ENCODE data around the gene ADCY10. TPM values are rescaled to one million over a fixed set of nuclear protein-coding genes. Genes with fewer than 3 reads are reported as not detected.

ADCY10 gene, protein sequence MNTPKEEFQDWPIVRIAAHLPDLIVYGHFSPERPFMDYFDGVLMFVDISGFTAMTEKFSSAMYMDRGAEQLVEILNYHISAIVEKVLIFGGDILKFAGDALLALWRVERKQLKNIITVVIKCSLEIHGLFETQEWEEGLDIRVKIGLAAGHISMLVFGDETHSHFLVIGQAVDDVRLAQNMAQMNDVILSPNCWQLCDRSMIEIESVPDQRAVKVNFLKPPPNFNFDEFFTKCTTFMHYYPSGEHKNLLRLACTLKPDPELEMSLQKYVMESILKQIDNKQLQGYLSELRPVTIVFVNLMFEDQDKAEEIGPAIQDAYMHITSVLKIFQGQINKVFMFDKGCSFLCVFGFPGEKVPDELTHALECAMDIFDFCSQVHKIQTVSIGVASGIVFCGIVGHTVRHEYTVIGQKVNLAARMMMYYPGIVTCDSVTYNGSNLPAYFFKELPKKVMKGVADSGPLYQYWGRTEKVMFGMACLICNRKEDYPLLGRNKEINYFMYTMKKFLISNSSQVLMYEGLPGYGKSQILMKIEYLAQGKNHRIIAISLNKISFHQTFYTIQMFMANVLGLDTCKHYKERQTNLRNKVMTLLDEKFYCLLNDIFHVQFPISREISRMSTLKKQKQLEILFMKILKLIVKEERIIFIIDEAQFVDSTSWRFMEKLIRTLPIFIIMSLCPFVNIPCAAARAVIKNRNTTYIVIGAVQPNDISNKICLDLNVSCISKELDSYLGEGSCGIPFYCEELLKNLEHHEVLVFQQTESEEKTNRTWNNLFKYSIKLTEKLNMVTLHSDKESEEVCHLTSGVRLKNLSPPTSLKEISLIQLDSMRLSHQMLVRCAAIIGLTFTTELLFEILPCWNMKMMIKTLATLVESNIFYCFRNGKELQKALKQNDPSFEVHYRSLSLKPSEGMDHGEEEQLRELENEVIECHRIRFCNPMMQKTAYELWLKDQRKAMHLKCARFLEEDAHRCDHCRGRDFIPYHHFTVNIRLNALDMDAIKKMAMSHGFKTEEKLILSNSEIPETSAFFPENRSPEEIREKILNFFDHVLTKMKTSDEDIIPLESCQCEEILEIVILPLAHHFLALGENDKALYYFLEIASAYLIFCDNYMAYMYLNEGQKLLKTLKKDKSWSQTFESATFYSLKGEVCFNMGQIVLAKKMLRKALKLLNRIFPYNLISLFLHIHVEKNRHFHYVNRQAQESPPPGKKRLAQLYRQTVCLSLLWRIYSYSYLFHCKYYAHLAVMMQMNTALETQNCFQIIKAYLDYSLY (N-terminal part only)
- under 1 TPM; 0.11 to 0.30 TPM for total RNA-seq

DNA sequence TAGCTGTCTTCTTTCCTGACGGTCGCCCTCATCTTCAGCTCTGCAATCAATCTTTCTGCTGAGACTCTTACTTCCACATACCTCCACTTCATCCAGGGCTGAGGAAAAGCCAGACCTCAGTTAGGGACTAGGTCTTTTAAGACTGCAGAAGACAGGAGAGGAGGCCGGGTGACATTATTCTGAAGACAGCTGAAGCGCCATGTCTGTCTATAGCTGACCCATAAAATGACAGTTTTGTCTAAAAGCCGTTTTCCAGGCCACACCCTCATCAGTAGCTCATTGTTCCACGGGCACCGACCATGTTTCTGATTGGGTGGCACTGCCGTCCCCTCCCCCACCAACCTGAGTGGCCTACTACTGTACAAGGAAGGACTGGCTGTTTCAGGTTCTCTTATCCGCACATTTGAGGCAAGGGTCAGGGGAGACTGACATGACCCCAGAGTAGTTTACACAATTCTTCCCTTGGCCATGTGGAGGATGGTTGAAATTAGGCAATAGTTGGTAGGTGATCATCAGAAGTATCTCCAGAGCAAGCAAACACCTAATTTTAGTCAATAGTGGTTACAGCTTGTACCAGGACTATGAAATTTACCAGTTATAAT, at the start of gene ADCY10:
TSS of gene ADCY10 (minus strand) at position 240 of the 602 bp plus-strand sequence. CDS start 8,994 bp downstream, outside the sequence.
- intact Hi-C loops (cut with DNase I, micrococcal nuclease), result no loop called here
- H3K27ac Mint-ChIP-seq, result no peak within 1 kb of the TSS
- peaks cover 5% of the 10 kb centered on the region for H3K36me3 Mint-ChIP-seq (ENCODE audit: low read depth)
- H3K4me1 Mint-ChIP-seq, result no peaks in the 10 kb centered on the region
- H3K4me3 Mint-ChIP-seq, result no peak within 1 kb of the TSS
- ATAC-seq, result no peak
- H3K9me3 Mint-ChIP-seq (ENCODE audit: low read depth), result peaks cover 10% of the 10 kb centered on the region
- ChIA-PET CTCF (interaction anchor here (0.6 to 1.6 kb wide), 4 partner anchors 13 to 168 kb away, joined by 3 to 4 read pairs (median 4); no protein-coding TSS in a partner anchor), POLR2A (interaction anchor here (1.0 to 1.3 kb wide), 2 partner anchors 10 to 22 kb away, joined by 3 read pairs; no protein-coding TSS in a partner anchor)
- DNase-seq, result no peak
- peaks cover 5% of the 10 kb centered on the region for H3K27me3 Mint-ChIP-seq

DNA sequence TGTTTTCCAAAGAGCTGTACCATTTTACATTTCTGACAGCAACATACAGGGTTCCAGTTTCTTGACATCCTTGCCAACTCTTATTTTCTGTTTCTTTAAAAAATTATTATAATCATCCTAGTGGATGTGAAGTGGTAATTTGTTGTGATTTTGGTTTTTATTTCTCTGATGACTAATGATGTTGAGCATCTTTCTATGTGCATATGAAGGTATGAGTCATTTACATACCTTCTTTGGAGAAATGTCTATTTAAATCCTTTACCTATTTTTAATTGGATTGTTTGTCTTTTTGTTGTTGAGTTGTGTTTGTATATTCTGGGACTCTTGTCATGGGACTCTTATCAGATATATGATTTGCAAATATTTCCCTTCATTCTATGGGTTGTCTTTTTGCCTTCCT, 43.8 kb upstream of the ADCY10 start:
- intact Hi-C loops (cut with DNase I, micrococcal nuclease), result no loop called here
- Mint-ChIP-seq H3K27ac (no peak overlapping the region), H3K4me3 (no peak overlapping the region), H3K36me3 (ENCODE audit: low read depth) (peaks cover 32% of the 10 kb centered on the region), H3K4me1 (peaks cover 20% of the 10 kb centered on the region), H3K27me3 (no peaks in the 10 kb centered on the region), H3K9me3 (ENCODE audit: low read depth) (no peaks in the 10 kb centered on the region)
- POLR2A ChIA-PET, result no interaction called here
- no peak for DNase-seq
- CTCF ChIA-PET, result interaction anchor here (0.5 kb wide), 1 partner anchor 241 kb away, joined by 3 read pairs; no protein-coding TSS in a partner anchor
- no peak for ATAC-seq

DNA sequence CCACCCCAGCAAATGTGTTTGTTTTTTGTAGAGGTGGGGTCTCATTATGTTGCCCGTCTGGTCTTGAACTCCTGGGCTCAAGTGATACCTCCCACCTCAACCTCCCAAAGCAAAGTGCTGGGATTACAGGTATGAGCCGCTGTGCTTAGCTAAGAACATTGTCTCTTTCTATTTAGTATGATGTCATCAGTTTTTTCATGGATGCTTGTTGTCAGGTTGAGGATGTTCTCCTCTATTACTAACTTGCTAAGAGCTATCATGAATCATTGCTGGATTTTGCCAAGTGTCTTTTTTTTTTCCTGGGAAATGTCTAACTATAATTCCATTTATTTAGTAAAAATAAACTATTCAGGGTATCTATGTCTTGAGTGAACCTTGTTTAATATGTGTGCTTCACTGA, 42.0 kb upstream of the ADCY10 start:
- ChIA-PET CTCF (interaction anchor here (0.8 kb wide), 1 partner anchor 9 kb away, joined by 3 read pairs; no protein-coding TSS in a partner anchor), POLR2A (no interaction called here)
- no peak for ATAC-seq
- peaks cover 37% of the 10 kb centered on the region for H3K36me3 Mint-ChIP-seq (ENCODE audit: low read depth)
- intact Hi-C loops (cut with DNase I, micrococcal nuclease), result no loop called here
- no peak for DNase-seq
- H3K4me1 Mint-ChIP-seq, result peaks cover 23% of the 10 kb centered on the region
- H3K9me3 Mint-ChIP-seq (ENCODE audit: low read depth), result no peaks in the 10 kb centered on the region
- no peak overlapping the region for H3K4me3 Mint-ChIP-seq
- H3K27me3 Mint-ChIP-seq, result no peaks in the 10 kb centered on the region
- no peak overlapping the region for H3K27ac Mint-ChIP-seq

DNA sequence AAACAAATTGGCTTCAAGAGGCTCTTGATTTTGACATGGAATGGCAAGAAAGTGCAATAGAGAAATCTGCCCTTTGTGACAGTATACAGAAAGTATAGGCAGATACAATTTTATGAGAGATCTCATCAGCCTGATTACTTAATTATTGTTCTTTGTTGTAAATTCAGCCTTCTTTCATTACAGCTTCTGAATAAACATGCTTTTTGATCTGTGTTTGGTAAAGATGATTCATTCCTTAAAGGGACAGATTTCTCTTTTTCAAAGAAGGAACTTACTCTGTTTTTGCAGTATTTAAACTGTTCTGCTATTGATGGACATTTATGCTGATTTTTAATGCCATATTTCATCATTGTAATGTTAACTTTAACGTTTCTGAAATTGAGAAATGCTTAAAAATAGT, 36.6 kb upstream of the ADCY10 start:
- Mint-ChIP-seq H3K9me3 (ENCODE audit: low read depth) (no peaks in the 10 kb centered on the region), H3K36me3 (ENCODE audit: low read depth) (peaks cover 34% of the 10 kb centered on the region), H3K27me3 (no peaks in the 10 kb centered on the region), H3K27ac (no peak overlapping the region), H3K4me3 (no peak overlapping the region), H3K4me1 (peaks cover 27% of the 10 kb centered on the region)
- DNase-seq, result no peak
- ATAC-seq, result no peak
- CTCF ChIA-PET, result interaction anchor here (2.1 kb wide), 1 partner anchor 10 kb away, joined by 5 read pairs; no protein-coding TSS in a partner anchor
- intact Hi-C loops (cut with DNase I, micrococcal nuclease), result no loop called here
- POLR2A ChIA-PET, result no interaction called here

DNA sequence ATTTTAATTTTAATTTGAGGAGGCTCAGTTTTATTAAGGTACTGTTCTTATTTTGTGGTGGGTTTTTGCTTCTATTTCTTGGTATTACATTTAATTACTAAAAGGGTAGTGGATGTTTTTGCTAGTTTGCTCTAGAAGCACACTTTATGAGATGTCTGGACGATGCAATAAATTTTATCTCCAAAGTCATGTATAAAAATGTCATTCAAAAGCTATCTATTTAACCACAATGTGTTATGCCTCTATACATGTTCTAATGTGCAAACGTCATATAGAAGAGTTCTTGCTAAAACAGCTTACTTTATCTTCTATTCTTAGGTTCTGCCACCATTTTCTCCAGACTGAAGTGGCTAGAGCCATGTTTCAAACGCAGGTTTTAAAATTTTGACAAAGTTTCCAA, 35.9 kb upstream of the ADCY10 start:
- ChIA-PET CTCF (interaction anchor here (0.6 to 2.1 kb wide), 5 partner anchors 10 to 181 kb away, joined by 3 to 5 read pairs (median 3); no protein-coding TSS in a partner anchor), POLR2A (no interaction called here)
- intact Hi-C loops (cut with DNase I, micrococcal nuclease), result loop anchor here in 1 of 2 experiments (2.0 kb wide), 1 partner anchor 19 kb away; no protein-coding TSS in a partner anchor
- Mint-ChIP-seq H3K27me3 (no peaks in the 10 kb centered on the region), H3K9me3 (ENCODE audit: low read depth) (no peaks in the 10 kb centered on the region), H3K4me1 (peaks cover 32% of the 10 kb centered on the region), H3K27ac (no peak overlapping the region), H3K4me3 (no peak overlapping the region), H3K36me3 (ENCODE audit: low read depth) (peaks cover 27% of the 10 kb centered on the region)
- DNase-seq (no peak), ATAC-seq (no peak)

DNA sequence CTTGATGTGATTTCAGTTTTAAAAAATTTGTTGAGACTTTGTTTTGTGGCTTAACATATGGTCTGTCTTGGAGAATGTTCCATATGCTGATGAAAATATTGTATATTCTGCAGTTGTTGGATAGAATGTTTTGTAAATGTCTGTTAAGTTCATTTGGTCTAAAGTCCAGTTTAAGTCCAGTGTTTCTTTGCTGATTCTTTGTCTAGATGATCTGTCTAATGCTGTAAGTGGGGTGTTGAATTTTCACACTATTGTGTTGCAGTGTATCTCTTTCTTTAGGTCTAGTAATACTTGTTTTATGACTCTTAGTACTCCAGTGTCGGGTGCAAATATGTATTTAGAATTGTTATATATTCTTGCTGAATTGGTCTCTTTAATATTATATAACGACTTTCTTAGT, 33.8 kb upstream of the ADCY10 start:
- Mint-ChIP-seq H3K9me3 (ENCODE audit: low read depth) (peaks cover 4% of the 10 kb centered on the region), H3K27ac (peak overlapping the region; percentile 22), H3K4me1 (peaks cover 36% of the 10 kb centered on the region), H3K27me3 (no peaks in the 10 kb centered on the region), H3K36me3 (ENCODE audit: low read depth) (peaks cover 16% of the 10 kb centered on the region), H3K4me3 (no peak overlapping the region)
- ChIA-PET CTCF (no interaction called here), POLR2A (no interaction called here)
- intact Hi-C loops (cut with DNase I, micrococcal nuclease), result loop anchor here in 1 of 2 experiments (2.0 kb wide), 1 partner anchor 21 kb away; no protein-coding TSS in a partner anchor
- no peak for ATAC-seq
- DNase-seq, result no peak

DNA sequence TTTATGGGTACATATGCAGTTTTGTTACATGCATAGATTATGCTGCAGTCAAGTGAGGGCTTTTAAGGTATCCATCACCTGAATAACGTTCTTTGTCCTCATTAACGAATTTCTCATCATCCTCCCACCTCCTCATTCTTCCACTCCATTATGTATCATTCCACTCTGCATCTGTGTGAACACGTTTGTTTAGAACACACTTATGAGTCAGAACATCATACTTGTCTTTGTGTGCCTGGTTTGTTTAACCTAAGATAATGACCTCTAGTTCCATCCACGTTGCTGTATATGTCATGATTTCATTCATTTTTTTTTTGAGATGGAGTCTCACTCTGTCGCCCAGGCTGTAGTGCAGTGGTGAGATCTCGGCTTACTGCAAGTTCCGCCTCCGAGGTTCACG, 29.6 kb upstream of the ADCY10 start:
- ChIA-PET POLR2A (no interaction called here), CTCF (no interaction called here)
- DNase-seq (no peak), ATAC-seq (no peak)
- Mint-ChIP-seq H3K4me1 (peaks cover 31% of the 10 kb centered on the region), H3K27ac (no peak overlapping the region), H3K36me3 (ENCODE audit: low read depth) (peaks cover 9% of the 10 kb centered on the region), H3K27me3 (no peaks in the 10 kb centered on the region), H3K4me3 (no peak overlapping the region), H3K9me3 (ENCODE audit: low read depth) (peaks cover 4% of the 10 kb centered on the region)
- intact Hi-C loops (cut with DNase I, micrococcal nuclease), result no loop called here

DNA sequence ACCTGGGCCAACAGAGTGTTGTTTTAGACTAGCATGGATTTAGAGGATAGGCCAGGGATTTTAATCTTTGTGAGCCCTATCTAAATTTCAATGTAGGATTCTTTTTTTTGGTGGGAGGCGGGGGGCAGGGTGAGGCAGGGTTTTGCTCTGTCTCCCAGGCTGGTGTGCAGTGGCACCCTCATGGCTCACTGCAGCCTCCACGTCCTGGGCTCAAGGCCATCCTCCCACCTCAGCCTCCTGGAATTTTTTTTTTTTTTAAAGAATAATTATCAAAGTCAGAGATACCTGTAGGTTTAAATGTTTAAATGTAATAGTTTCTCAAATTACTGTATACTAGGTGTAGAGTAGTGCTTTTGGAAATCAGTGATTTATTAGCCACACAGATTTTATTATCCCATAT, 26.3 kb upstream of the ADCY10 start:
- ChIA-PET CTCF (interaction anchor here (1.0 to 1.6 kb wide), 2 partner anchors 144 to 387 kb away, joined by 3 read pairs; partner anchors contain the start of gene CREG1), POLR2A (no interaction called here)
- H3K27ac Mint-ChIP-seq, result no peak overlapping the region
- ATAC-seq (no peak), DNase-seq (no peak)
- peaks cover 4% of the 10 kb centered on the region for H3K9me3 Mint-ChIP-seq (ENCODE audit: low read depth)
- peaks cover 6% of the 10 kb centered on the region for H3K36me3 Mint-ChIP-seq (ENCODE audit: low read depth)
- H3K4me1 Mint-ChIP-seq, result peaks cover 19% of the 10 kb centered on the region
- H3K27me3 Mint-ChIP-seq, result no peaks in the 10 kb centered on the region
- intact Hi-C loops (cut with DNase I, micrococcal nuclease), result no loop called here
- no peak overlapping the region for H3K4me3 Mint-ChIP-seq

DNA sequence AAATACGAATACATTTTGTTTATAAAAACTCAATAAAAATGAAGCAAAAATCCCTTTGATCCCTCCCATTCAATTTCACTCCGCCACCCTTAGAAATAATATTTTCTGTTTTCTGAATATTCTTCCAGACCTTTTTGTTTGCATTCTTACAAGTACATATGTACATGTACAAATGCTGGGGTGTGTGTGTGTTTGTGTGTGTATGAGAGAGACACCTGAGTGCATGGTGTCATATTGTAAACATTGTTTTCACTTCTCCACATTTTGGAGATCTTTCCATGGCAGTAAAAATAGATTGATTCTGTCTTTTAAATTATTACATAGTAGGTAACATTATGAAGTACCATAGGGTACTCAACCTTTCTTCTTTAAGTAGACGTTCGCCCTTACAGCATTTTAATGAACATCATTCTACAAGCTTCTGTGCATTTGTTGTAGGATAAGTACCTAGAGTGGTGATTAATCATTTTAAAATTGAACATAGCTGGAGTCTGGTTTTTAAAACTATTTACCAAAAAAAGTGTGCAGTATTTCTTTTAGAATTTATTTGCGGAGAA, 24.2 kb upstream of the ADCY10 start:
- no peaks in the 10 kb centered on the region for H3K9me3 Mint-ChIP-seq (ENCODE audit: low read depth)
- H3K36me3 Mint-ChIP-seq (ENCODE audit: low read depth), result no peaks in the 10 kb centered on the region
- ATAC-seq (no peak), DNase-seq (no peak)
- H3K27me3 Mint-ChIP-seq, result no peaks in the 10 kb centered on the region
- peak overlapping the region; percentile 89 for H3K4me3 Mint-ChIP-seq
- intact Hi-C loops (cut with DNase I, micrococcal nuclease), result loop anchor here (5.0 to 10.0 kb wide), 7 partner anchors 136 to 1103 kb away; partner anchors contain the start of genes POGK (in 1 of the 2), RCSD1 (in 1 of the 2) and TIPRL (in 1 of the 2)
- peaks cover 29% of the 10 kb centered on the region for H3K4me1 Mint-ChIP-seq
- ChIA-PET POLR2A (no interaction called here), CTCF (interaction anchor here (0.9 to 1.3 kb wide), 3 partner anchors 144 to 405 kb away, joined by 3 to 4 read pairs (median 4); no protein-coding TSS in a partner anchor)
- peak overlapping the region; percentile 48 for H3K27ac Mint-ChIP-seq

DNA sequence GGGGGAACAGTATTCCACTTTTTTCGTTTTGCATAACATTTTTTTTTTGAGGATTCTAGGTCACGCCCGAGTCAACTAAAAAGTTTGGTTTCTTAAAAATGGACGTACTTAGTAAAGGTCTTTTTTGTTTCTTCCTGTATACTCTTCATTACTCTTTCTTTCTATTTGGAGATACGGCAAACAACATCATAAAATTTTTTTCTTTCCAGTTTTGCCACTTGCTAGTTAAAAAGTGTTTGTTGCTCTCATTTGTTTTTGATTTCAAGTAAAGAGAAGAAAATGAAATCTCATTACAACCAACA, 23.7 kb upstream of the ADCY10 start:
- Mint-ChIP-seq H3K27ac (peak overlapping the region; percentile 95), H3K27me3 (no peaks in the 10 kb centered on the region), H3K4me1 (peaks cover 33% of the 10 kb centered on the region), H3K36me3 (ENCODE audit: low read depth) (no peaks in the 10 kb centered on the region), H3K4me3 (peak overlapping the region; percentile 89), H3K9me3 (ENCODE audit: low read depth) (no peaks in the 10 kb centered on the region)
- ChIA-PET CTCF (interaction anchor here (0.6 to 1.3 kb wide), 4 partner anchors 9 to 404 kb away, joined by 3 to 4 read pairs (median 3); no protein-coding TSS in a partner anchor), POLR2A (no interaction called here)
- intact Hi-C loops (cut with DNase I, micrococcal nuclease), result loop anchor here (1.0 to 10.0 kb wide), 10 partner anchors 135 to 1103 kb away; partner anchors contain the start of genes RCSD1 (in 2 of the 2), POGK (in 1 of the 2), TADA1 (in 1 of the 2) and TIPRL (in 1 of the 2)
- DNase-seq (no peak), ATAC-seq (no peak)

All from activated CD4-positive, alpha-beta T cell treated with anti-CD3 and anti-CD28 coated beads for 36 hours (primary cell).